K562 (cell line): ENCODE results near the gene C1orf105. TPM values are rescaled to one million over a fixed set of nuclear protein-coding genes. Genes with fewer than 3 reads are reported as not detected.
A peak's percentile ranks its signal among the peaks of the same experiment; 100 is the strongest.

Experiments
- ATAC-seq: fragments of 200-7000 bp; cut with Tn5 transposase; 3 replicates; pipeline ENCODE4 v1.9.1; 2020; ENCODE audit warnings: moderate library complexity
- BruUV-seq: library from RNA; stranded (reverse); fragments of 400-500 nt; replicated peaks from 2 replicates; lab custom pipeline; 2021; lab: Mats Ljungman, UMichigan
- CTCF ChIA-PET: fragments of 300-600 bp; formaldehyde crosslinking; extraction: SDS; loops from one replicate; lab custom pipeline; 2021; ENCODE audit warnings: low intra/inter-chr PET ratio; lab: Yijun Ruan, JAX
- POLR2A ChIA-PET: fragments of 300-600, 350-650 bp; sonication (Branson Sonifier 250); formaldehyde crosslinking; extraction: SDS; loops from one replicate; lab custom pipeline; 2021; ENCODE audit warnings: antibody characterized with exemption, inconsistent platforms; lab: Yijun Ruan, JAX
- DNase-seq, 4 experiments: peaks; one replicate each; pipeline versions ENCODE4 v3.0.0 to v3.0.0-alpha.2; 2011 to 2018; ENCODE audit warnings: low spot score in 3 of 4, mixed read lengths in 3 of 4; ENCODE audit errors: extremely low read depth in 1 of 4
- FAIRE-seq: peaks from 2 replicates; lab custom pipeline; 2011; peaks lifted over from hg19 to GRCh38; lab: Jason Lieb, UNC
- H2AFZ ChIP-seq: 2 replicates; pipeline ENCODE4 v1.6.0; 2011; ENCODE audit warnings: low read depth, low read length, control low read depth, inconsistent platforms
- H3K27ac ChIP-seq: fragments of 200-600 bp; 3 replicates; pipeline ENCODE4 v1.8.0; 2011; ENCODE audit warnings: low read depth, mild to moderate bottlenecking, control low read depth, inconsistent platforms, low read length, moderate library complexity, mixed read lengths; ENCODE audit errors: extremely low read depth
- H3K27me3 ChIP-seq, 2 experiments: fragments of 300-600 bp in 1 of 2; 2 replicates in 1 of 2; 3 replicates in 1 of 2; pipeline versions ENCODE4 v1.6.0 to v1.8.0; 2011; ENCODE audit warnings: inconsistent platforms in 2 of 2, low read length in 2 of 2, mild to moderate bottlenecking in 1 of 2, mixed read lengths in 1 of 2, moderate library complexity in 1 of 2; ENCODE audit not compliant: control insufficient read depth in 2 of 2, insufficient read depth in 2 of 2
- H3K36me3 ChIP-seq: fragments of 300-600 bp; 3 replicates; pipeline ENCODE4 v1.8.0; 2011; ENCODE audit warnings: mild to moderate bottlenecking, low read length, inconsistent platforms; ENCODE audit not compliant: control insufficient read depth, insufficient read depth
- H3K4me1 ChIP-seq, 2 experiments: fragments of 200-600 bp in 1 of 2; replicated peaks in 1 of 2; 2 replicates in 1 of 2; 3 replicates in 1 of 2; pipeline versions ENCODE4 v1.5.1 to v1.8.0; 2011; ENCODE audit warnings: inconsistent platforms in 2 of 2, low read length in 2 of 2, mild to moderate bottlenecking in 1 of 2, mixed read lengths in 1 of 2, moderate library complexity in 1 of 2; ENCODE audit not compliant: control insufficient read depth in 2 of 2, insufficient read depth in 2 of 2
- H3K4me2 ChIP-seq: 2 replicates; pipeline ENCODE4 v1.6.1; 2011; ENCODE audit warnings: low read length, control low read depth, inconsistent platforms, mixed read lengths; ENCODE audit not compliant: insufficient read depth
- H3K4me3 ChIP-seq: fragments of 200-600 bp; sonication (generic), shearing (Covaris generic); 2 replicates; pipeline ENCODE4 v1.5.1; 2016; ENCODE audit warnings: control low read depth, inconsistent platforms
- H3K79me2 ChIP-seq: fragments of 200-600 bp; 3 replicates; pipeline ENCODE4 v1.8.0; 2011; ENCODE audit warnings: low read length, inconsistent platforms; ENCODE audit not compliant: control insufficient read depth, insufficient read depth
- H3K9ac ChIP-seq, 2 experiments: 2 replicates each; pipeline versions ENCODE4 v1.6.0 to v1.6.1; 2011; ENCODE audit warnings: low read depth in 2 of 2, low read length in 2 of 2, control low read depth in 1 of 2, inconsistent platforms in 1 of 2, mild to moderate bottlenecking in 1 of 2, mixed read lengths in 1 of 2; ENCODE audit not compliant: insufficient read depth in 1 of 2
- H3K9me1 ChIP-seq: one replicate; pipeline ENCODE4 v1.6.0; 2011; ENCODE audit warnings: inconsistent platforms, mild to moderate bottlenecking, low read length, moderate library complexity; ENCODE audit not compliant: control insufficient read depth, insufficient read depth
- H3K9me3 ChIP-seq: replicated peaks from 2 replicates; pipeline ENCODE4 v1.5.1; 2011; ENCODE audit warnings: low read depth, low read length, inconsistent platforms; ENCODE audit not compliant: control insufficient read depth, insufficient read depth
- H4K20me1 ChIP-seq: replicated peaks from 2 replicates; pipeline ENCODE4 v1.6.1; 2011; ENCODE audit warnings: low read length, inconsistent platforms, mixed read lengths; ENCODE audit not compliant: control insufficient read depth, insufficient read depth
- ATF3 ChIP-seq, 2 experiments: fragments of 450-650 bp in 1 of 2; sonication (generic) in 1 of 2; formaldehyde crosslinking in 1 of 2; IDR thresholded peaks in 1 of 2; conservative IDR thresholded peaks in 1 of 2; 2 replicates each; pipeline versions ENCODE4 v1.6.1 to v1.8.1; 2016 to 2023; ENCODE audit warnings: mild to moderate bottlenecking in 2 of 2, moderate library complexity in 2 of 2, inconsistent platforms in 1 of 2, missing genetic modification reagents in 1 of 2
- BCOR ChIP-seq: fragments of 450-650 bp; IDR thresholded peaks from 2 replicates; pipeline ENCODE4 v1.6.1; 2016
- CTCF ChIP-seq, 3 experiments: IDR thresholded peaks in 2 of 3; conservative IDR thresholded peaks in 1 of 3; 2 replicates each; pipeline ENCODE4 v1.5.1; 2011 to 2012; ENCODE audit warnings: low read length in 3 of 3, mild to moderate bottlenecking in 3 of 3, control low read depth in 2 of 3, improper control_type of control experiment in 1 of 3, inconsistent platforms in 1 of 3, low read depth in 1 of 3, mixed read lengths in 1 of 3, moderate library complexity in 1 of 3; ENCODE audit not compliant: insufficient read depth in 2 of 3
- GATA2 ChIP-seq: sonication (generic); formaldehyde crosslinking; IDR thresholded peaks from 2 replicates; pipeline ENCODE4 v1.4.0; 2020; ENCODE audit warnings: mild to moderate bottlenecking, missing genetic modification reagents
- MEF2A ChIP-seq: IDR thresholded peaks from 2 replicates; pipeline ENCODE4 v1.6.1; 2011; ENCODE audit warnings: low read depth, mild to moderate bottlenecking, low read length, moderate library complexity; ENCODE audit not compliant: control insufficient read depth
- NR1H2 ChIP-seq: sonication (generic); formaldehyde crosslinking; IDR thresholded peaks from 2 replicates; pipeline ENCODE4 v1.4.0; 2020; ENCODE audit warnings: mild to moderate bottlenecking, missing genetic modification reagents
- RFX5 ChIP-seq: IDR thresholded peaks from 2 replicates; pipeline ENCODE4 v1.6.1; 2011; ENCODE audit warnings: low read depth, mild to moderate bottlenecking, improper control_type of control experiment, low read length
- YBX1 ChIP-seq: fragments of 450-650 bp; IDR thresholded peaks from 2 replicates; pipeline ENCODE4 v1.7.1; 2016; ENCODE audit warnings: mild to moderate bottlenecking
- ZBTB1 ChIP-seq: sonication (generic); formaldehyde crosslinking; IDR thresholded peaks from 2 replicates; pipeline ENCODE4 v1.8.1; 2023; ENCODE audit warnings: missing genetic modification reagents, low read depth, mild to moderate bottlenecking, borderline replicate concordance
- ZFX ChIP-seq: sonication (generic); formaldehyde crosslinking; IDR thresholded peaks from 2 replicates; pipeline ENCODE4 v1.8.0; 2022; ENCODE audit warnings: mild to moderate bottlenecking, missing genetic modification reagents, moderate library complexity
- ZNF707 ChIP-seq: fragments of 250-450 bp; sonication (Bioruptor Pico); conservative IDR thresholded peaks from 2 replicates; pipeline ENCODE4 v1.8.0; 2022; ENCODE audit warnings: inconsistent platforms, mild to moderate bottlenecking, moderate library complexity
- WGBS: fragments of 100-300 bp; shearing (Covaris generic); methylation state at CpG from one replicate; pipeline ENCODE4 v1.1.6; 2016; ENCODE audit warnings: low coverage, mixed read lengths; ENCODE audit not compliant: insufficient coverage; ENCODE audit errors: missing lambda C conversion rate; 5-methylcytosine and 5-hydroxymethylcytosine counted together
- in situ Hi-C: fragments of 300-500 bp; cut with MboI; formaldehyde crosslinking; loops from 4 replicates; pipeline ENCODE4 v1.15.0; 2018; ENCODE audit warnings: inconsistent platforms, mixed read lengths
- intact Hi-C: fragments of 100-400 bp; cut with micrococcal nuclease; formaldehyde crosslinking; loops from 2 replicates; pipeline ENCODE4 v1.14.2; 2022
- polyA plus RNA-seq, 8 experiments: library from polyadenylated mRNA; depleted of rRNA in 4 of 8; stranded (reverse) in 5 of 8; unstranded in 3 of 8; fragments of >200 nt; fragmentation: Nextera tagmentation in 2 of 8; fragmentation: Illumina TruSeq in 1 of 8; extraction: Ambion mirVana in 2 of 8; extraction: Trizol in 1 of 8; gene quantifications; 2 replicates each; pipeline versions ENCODE4 v1.2.1 to v1.2.3, GENCODE V29; 2011 to 2014; ENCODE audit warnings: inconsistent platforms in 1 of 8, missing spikeins in 1 of 8
- total RNA-seq, 7 experiments: library from RNA; depleted of rRNA in 6 of 7; stranded (reverse); fragments of >200 nt in 6 of 7; fragmentation: Illumina TruSeq in 2 of 7; extraction: Trizol in 2 of 7; gene quantifications; 2 replicates each; pipeline versions ENCODE4 v1.2.1 to v1.2.3, GENCODE V29; 2011 to 2021; ENCODE audit warnings: low replicate concordance in 1 of 7
- TF ChIP-seq, protein P1 (sequence below): fragments of 450-650 bp; conservative IDR thresholded peaks from 2 replicates; pipeline ENCODE4 v1.6.1; 2016; ENCODE audit warnings: missing genetic modification characterization, low read depth, mild to moderate bottlenecking, control low read depth, missing compliant biosample characterization
- TF ChIP-seq, protein P2 (sequence below): fragments of 450-650 bp; IDR thresholded peaks from 2 replicates; pipeline ENCODE4 v1.6.1; 2016
- TF ChIP-seq, protein P3 (sequence below): fragments of 250-450 bp; sonication (Bioruptor Pico); IDR thresholded peaks from 2 replicates; pipeline ENCODE4 v1.4.0; 2020

Gene C1orf105
- total and polyA plus RNA-seq, 9 of the 15 experiments (the other 6 are each of a cell fraction or from before 2014, with no cell fraction given) = 0.08 TPM; not detected in 8

DNA sequence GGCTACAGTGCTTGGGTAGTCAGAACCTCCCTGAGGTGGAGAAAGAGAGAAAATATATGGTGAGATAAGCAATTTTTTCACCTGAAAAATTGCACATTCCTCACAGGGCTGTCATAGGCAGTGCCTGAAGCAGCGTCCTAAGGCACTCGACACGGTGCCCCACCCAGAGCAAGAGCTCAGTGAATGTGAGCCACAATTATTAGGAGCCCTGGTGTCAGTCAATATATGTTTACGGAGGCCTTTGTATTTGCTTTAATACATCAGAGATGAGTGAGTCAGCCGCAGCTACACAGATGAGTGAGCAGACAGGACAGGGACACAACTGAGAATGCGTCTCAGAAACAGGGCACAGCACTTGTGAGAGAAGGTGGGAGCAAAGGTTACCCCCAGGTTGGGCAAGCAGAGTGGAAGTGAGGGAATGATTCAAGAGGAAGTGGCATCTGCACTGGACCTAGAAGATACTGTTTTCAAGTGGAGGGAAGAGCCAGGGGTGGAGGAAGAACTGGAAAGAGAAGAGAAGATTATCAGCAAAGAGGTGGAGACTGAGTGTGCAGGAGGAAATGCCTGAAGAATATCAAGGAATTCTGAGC lies 28.6 kb downstream of the C1orf105 start:
- H3K9ac ChIP-seq = no peak overlapping the region; a peak in 1 of 4 replicates
- WGBS = 46% methylated on average over 6 of the region's 6 CpGs
- H3K36me3 ChIP-seq = no peaks in the 10 kb centered on the region
- ChIA-PET POLR2A (interaction anchor here (0.6 kb wide), 1 partner anchor 193 kb away, joined by 4 read pairs; no protein-coding TSS in a partner anchor), CTCF (interaction anchor here (0.6 to 1.2 kb wide), 3 partner anchors 50 to 1814 kb away, joined by 3 to 6 read pairs (median 4); no protein-coding TSS in a partner anchor)
- peak overlapping the region; percentile 99 for H2AFZ ChIP-seq
- intact Hi-C loops (no loop called here), in situ Hi-C loops (no loop called here)
- H3K4me3 ChIP-seq = no peak overlapping the region
- no peak overlapping the region; the same call in 2 of the 3 replicates for H3K27ac ChIP-seq
- peak in 1 of 4 experiments; percentile 27 for DNase-seq
- H4K20me1 ChIP-seq = no peaks in the 10 kb centered on the region
- no peak for ATAC-seq
- H3K9me3 ChIP-seq = no peaks in the 10 kb centered on the region
- H3K79me2 ChIP-seq = no peaks in the 10 kb centered on the region
- no TSS peak for BruUV-seq
- no peaks in the 10 kb centered on the region for H3K27me3 ChIP-seq
- peak overlapping the region; percentile 60; the same call in 1 of the 2 replicates for H3K4me2 ChIP-seq
- peaks cover 28 to 43% of the 10 kb centered on the region in 2 experiments for H3K4me1 ChIP-seq
- no peak for FAIRE-seq
- peaks cover 5% of the 10 kb centered on the region for H3K9me1 ChIP-seq
- TF ChIP-seq ZFX (0 out of 2 replicates have a peak, but pooled peaks have one; percentile 11), YBX1 (no peak), MEF2A (no peak), RFX5 (no peak), ATF3 (IDR thresholded peaks at IDR 0.05) (peak; percentile 11; the same call in 1 of the 2 replicates), ATF3 (CRISPR knock-in tag; conservative IDR thresholded peaks at IDR 0.05) (no peak), ZNF707 (CRISPR knock-in tag) (no peak), CTCF (IDR thresholded peaks at IDR 0.05 in 2 of 3, conservative IDR thresholded peaks at IDR 0.05 in 1 of 3; ENCODE audit: insufficient read depth in 2 of 3, low read depth in 1 of 3, low read length in 3 of 3) (no peak), GATA2 (CRISPR knock-in tag) (0 out of 2 replicates have a peak, but pooled peaks have one; percentile 24), NR1H2 (CRISPR knock-in tag) (no peak), ZBTB1 (0 out of 2 replicates have a peak, but pooled peaks have one; percentile 22), BCOR (no peak)
- TF ChIP-seq, protein P1, sequence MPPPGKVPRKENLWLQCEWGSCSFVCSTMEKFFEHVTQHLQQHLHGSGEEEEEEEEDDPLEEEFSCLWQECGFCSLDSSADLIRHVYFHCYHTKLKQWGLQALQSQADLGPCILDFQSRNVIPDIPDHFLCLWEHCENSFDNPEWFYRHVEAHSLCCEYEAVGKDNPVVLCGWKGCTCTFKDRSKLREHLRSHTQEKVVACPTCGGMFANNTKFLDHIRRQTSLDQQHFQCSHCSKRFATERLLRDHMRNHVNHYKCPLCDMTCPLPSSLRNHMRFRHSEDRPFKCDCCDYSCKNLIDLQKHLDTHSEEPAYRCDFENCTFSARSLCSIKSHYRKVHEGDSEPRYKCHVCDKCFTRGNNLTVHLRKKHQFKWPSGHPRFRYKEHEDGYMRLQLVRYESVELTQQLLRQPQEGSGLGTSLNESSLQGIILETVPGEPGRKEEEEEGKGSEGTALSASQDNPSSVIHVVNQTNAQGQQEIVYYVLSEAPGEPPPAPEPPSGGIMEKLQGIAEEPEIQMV (tag) = no peak
- TF ChIP-seq, protein P2, sequence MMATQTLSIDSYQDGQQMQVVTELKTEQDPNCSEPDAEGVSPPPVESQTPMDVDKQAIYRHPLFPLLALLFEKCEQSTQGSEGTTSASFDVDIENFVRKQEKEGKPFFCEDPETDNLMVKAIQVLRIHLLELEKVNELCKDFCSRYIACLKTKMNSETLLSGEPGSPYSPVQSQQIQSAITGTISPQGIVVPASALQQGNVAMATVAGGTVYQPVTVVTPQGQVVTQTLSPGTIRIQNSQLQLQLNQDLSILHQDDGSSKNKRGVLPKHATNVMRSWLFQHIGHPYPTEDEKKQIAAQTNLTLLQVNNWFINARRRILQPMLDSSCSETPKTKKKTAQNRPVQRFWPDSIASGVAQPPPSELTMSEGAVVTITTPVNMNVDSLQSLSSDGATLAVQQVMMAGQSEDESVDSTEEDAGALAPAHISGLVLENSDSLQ = 0 out of 2 replicates have a peak, but pooled peaks have one; percentile 8
- TF ChIP-seq, protein P3, sequence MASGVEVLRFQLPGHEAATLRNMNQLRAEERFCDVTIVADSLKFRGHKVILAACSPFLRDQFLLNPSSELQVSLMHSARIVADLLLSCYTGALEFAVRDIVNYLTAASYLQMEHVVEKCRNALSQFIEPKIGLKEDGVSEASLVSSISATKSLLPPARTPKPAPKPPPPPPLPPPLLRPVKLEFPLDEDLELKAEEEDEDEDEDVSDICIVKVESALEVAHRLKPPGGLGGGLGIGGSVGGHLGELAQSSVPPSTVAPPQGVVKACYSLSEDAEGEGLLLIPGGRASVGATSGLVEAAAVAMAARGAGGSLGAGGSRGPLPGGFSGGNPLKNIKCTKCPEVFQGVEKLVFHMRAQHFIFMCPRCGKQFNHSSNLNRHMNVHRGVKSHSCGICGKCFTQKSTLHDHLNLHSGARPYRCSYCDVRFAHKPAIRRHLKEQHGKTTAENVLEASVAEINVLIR (CRISPR knock-in tag) = no peak
